ENCODE data around the gene PGLYRP1. TPM values are rescaled to one million over a fixed set of nuclear protein-coding genes. Genes with fewer than 3 reads are reported as not detected.

Gene PGLYRP1
- total RNA-seq, 1 experiment from 2014 or later = not detected

GRCh38 chr19:46006411-46006810, 16.4 kb downstream of the PGLYRP1 start:
- Histone ChIP-seq H3K4me2 (ENCODE audit: low read length) (no peak overlapping the region), H3K27me3 (ENCODE audit: insufficient read depth, low read length) (no peaks in the 10 kb centered on the region), H3K79me2 (ENCODE audit: insufficient read depth, low read length) (no peaks in the 10 kb centered on the region), H3K9me3 (ENCODE audit: control insufficient read depth in 1 of 2, insufficient read depth in 1 of 2, low read depth in 1 of 2, low read length in 2 of 2) (no peaks in the 10 kb centered on the region), H3K9me2 (ENCODE audit: insufficient read depth) (no peaks in the 10 kb centered on the region), H3K4me1 (ENCODE audit: control insufficient read depth in 1 of 2, insufficient read depth in 2 of 2, low read length in 2 of 2) (peaks cover 4 to 5% of the 10 kb centered on the region in 2 experiments; a peak in 2 of 4 replicates), H2AFZ (ENCODE audit: low read depth, low read length, poor library complexity, severe bottlenecking) (no peak overlapping the region), H3K36me3 (ENCODE audit: control insufficient read depth in 1 of 2, insufficient read depth in 2 of 2, low read length in 2 of 2) (no peaks in the 10 kb centered on the region; a peak in 2 of 4 replicates), H3K4me3 (replicated peaks in 1 of 2; ENCODE audit: low read depth in 1 of 2, low read length in 2 of 2) (no peak overlapping the region), H4K20me1 (ENCODE audit: insufficient read depth) (no peaks in the 10 kb centered on the region), H3K27ac (ENCODE audit: low read depth, low read length) (no peak overlapping the region), H3K9ac (ENCODE audit: low read length) (no peak overlapping the region)
- CTCF ChIA-PET = interaction anchor here (0.5 to 1.3 kb wide), 2 partner anchors 11 to 655 kb away, joined by 3 read pairs; partner anchors contain the start of genes CCDC61 and DACT3
- ATAC-seq = no peak
- RAD21 ChIA-PET (ENCODE audit: low non-redundant PET in 1 of 2, low total read pairs in 2 of 2, uncharacterized antibody in 2 of 2, unreplicated experiment in 2 of 2) = no interaction called here
- DNase-seq (ENCODE audit: low read depth, low spot score) = no peak
- intact Hi-C loops (cut with micrococcal nuclease) = no loop called here
- no peak for TF ChIP-seq SIN3A (IDR thresholded peaks at IDR 0.05; ENCODE audit: low read depth)
- TF ChIP-seq CTCF (IDR thresholded peaks at IDR 0.05 in 2 of 3, conservative IDR thresholded peaks at IDR 0.05 in 1 of 3; ENCODE audit: borderline replicate concordance in 1 of 3, insufficient read depth in 1 of 3, low read depth in 2 of 3, low read length in 2 of 3) = no peak
- no peak for TF ChIP-seq POLR2A (IDR thresholded peaks at IDR 0.05; ENCODE audit: borderline replicate concordance, extremely low read depth, insufficient read depth, insufficient read length)
- TF ChIP-seq EZH2phosphoT487 (IDR thresholded peaks at IDR 0.05; ENCODE audit: borderline replicate concordance) = no peak
- TF ChIP-seq ZFX (IDR thresholded peaks at IDR 0.05) = no peak
- TF ChIP-seq EGR1 (IDR thresholded peaks at IDR 0.05; ENCODE audit: low read depth) = no peak
- no peak for TF ChIP-seq CBX3 (IDR thresholded peaks at IDR 0.05; ENCODE audit: low read depth)
- no peak for TF ChIP-seq POLR2AphosphoS5 (IDR thresholded peaks at IDR 0.05; ENCODE audit: low read depth, low read length)
- no peak for TF ChIP-seq RAD21 (IDR thresholded peaks at IDR 0.05; ENCODE audit: low read depth)
- no peak for TF ChIP-seq ZBTB33 (IDR thresholded peaks at IDR 0.05; ENCODE audit: extremely low read depth, insufficient replicate concordance, low read length)
- TF ChIP-seq ZNF274 (IDR thresholded peaks at IDR 0.05; ENCODE audit: low read depth, low read length) = no peak
- no peak for TF ChIP-seq CEBPB (IDR thresholded peaks at IDR 0.05; ENCODE audit: low read depth)
- no peak for TF ChIP-seq ATF3 (IDR thresholded peaks at IDR 0.05)
- BruUV-seq (replicated peaks) = no TSS peak
- POLR2A ChIA-PET = interaction anchor here (1.2 kb wide), 1 partner anchor 11 kb away, joined by 5 read pairs; the partner anchor contains the start of gene CCDC61

Measured in HCT116 (cell line).